Endothelial cell of umbilical vein (primary cell): ENCODE results near the gene EEF1AKMT3. TPM values are rescaled to one million over a fixed set of nuclear protein-coding genes. Genes with fewer than 3 reads are reported as not detected.
A peak's percentile ranks its signal among the peaks of the same experiment; 100 is the strongest.

Experiments used
- BruUV-seq: library from RNA; stranded (reverse); fragments of 400-500 nt; replicated peaks from 2 replicates; lab custom pipeline; 2021; lab: Mats Ljungman, UMichigan
- CTCF ChIA-PET: fragments of 300-600, 350-600 bp; sonication (Branson Sonifier 250); formaldehyde crosslinking; loops from one replicate; lab custom pipeline; 2021; ENCODE audit warnings: antibody characterized with exemption, inconsistent platforms; lab: Charles Lee
- POLR2A ChIA-PET: fragments of 300-600, 350-600 bp; sonication (Branson Sonifier 250); formaldehyde crosslinking; loops from one replicate; lab custom pipeline; 2021; ENCODE audit warnings: antibody characterized with exemption, inconsistent platforms; lab: Charles Lee
- DNase-seq: peaks from one replicate; pipeline ENCODE4 v3.0.0-alpha.2; 2011; ENCODE audit warnings: low read depth, low spot score
- FAIRE-seq: peaks from 2 replicates; lab custom pipeline; 2011; peaks lifted over from hg19 to GRCh38; lab: Jason Lieb, UNC
- H2AFZ ChIP-seq: 2 replicates; pipeline ENCODE4 v1.6.0; 2012; ENCODE audit warnings: low read depth, low read length, control low read depth, inconsistent platforms
- H3K27ac ChIP-seq: 2 replicates; pipeline ENCODE4 v1.5.1; 2011; ENCODE audit warnings: low read depth, mild to moderate bottlenecking, control low read depth, low read length, moderate library complexity; ENCODE audit not compliant: insufficient read depth
- H3K27me3 ChIP-seq, 2 experiments: 2 replicates each; pipeline versions ENCODE4 v1.6.0 to v1.6.1; 2011; ENCODE audit warnings: low read length in 2 of 2, mixed read lengths in 1 of 2; ENCODE audit not compliant: control insufficient read depth in 2 of 2, insufficient read depth in 2 of 2
- H3K36me3 ChIP-seq, 2 experiments: 2 replicates in 1 of 2; 3 replicates in 1 of 2; pipeline ENCODE4 v1.5.1; 2011; ENCODE audit warnings: low read length in 2 of 2, mild to moderate bottlenecking in 1 of 2, moderate library complexity in 1 of 2; ENCODE audit not compliant: control insufficient read depth in 2 of 2, insufficient read depth in 2 of 2; ENCODE audit errors: extremely low read depth in 1 of 2
- H3K4me1 ChIP-seq: 3 replicates; pipeline ENCODE4 v1.5.1; 2011; ENCODE audit warnings: mild to moderate bottlenecking, low read length; ENCODE audit not compliant: control insufficient read depth, insufficient read depth; ENCODE audit errors: extremely low read depth
- H3K4me2 ChIP-seq: 2 replicates; pipeline ENCODE4 v1.6.1; 2011; ENCODE audit warnings: low read length, control low read depth, mixed read lengths; ENCODE audit not compliant: insufficient read depth
- H3K4me3 ChIP-seq, 3 experiments: fragments of 200-600 bp in 1 of 3; sonication (generic), shearing (Covaris generic) in 1 of 3; replicated peaks in 1 of 3; 2 replicates each; pipeline ENCODE4 v1.5.1; 2011 to 2016; ENCODE audit warnings: control low read depth in 3 of 3, low read length in 3 of 3, mild to moderate bottlenecking in 2 of 3, inconsistent platforms in 1 of 3, low read depth in 1 of 3, moderate library complexity in 1 of 3; ENCODE audit not compliant: insufficient read depth in 1 of 3
- H3K79me2 ChIP-seq: 2 replicates; pipeline ENCODE4 v1.6.0; 2012; ENCODE audit warnings: low read length, inconsistent platforms; ENCODE audit not compliant: control insufficient read depth, insufficient read depth
- H3K9ac ChIP-seq: replicated peaks from 2 replicates; pipeline ENCODE3; 2011; ENCODE audit warnings: low read length, control low read depth; ENCODE audit not compliant: insufficient read depth; ENCODE audit errors: extremely low read depth
- H3K9me1 ChIP-seq: replicated peaks from 3 replicates; pipeline ENCODE4 v1.6.0; 2011; ENCODE audit warnings: mild to moderate bottlenecking, low read length; ENCODE audit not compliant: control insufficient read depth, insufficient read depth; ENCODE audit errors: extremely low read depth
- H3K9me3 ChIP-seq: replicated peaks from 2 replicates; pipeline ENCODE4 v1.5.1; 2012; ENCODE audit warnings: low read length, inconsistent platforms; ENCODE audit not compliant: control insufficient read depth, insufficient read depth
- H4K20me1 ChIP-seq: replicated peaks from 2 replicates; pipeline ENCODE3; 2011; ENCODE audit warnings: mild to moderate bottlenecking, low read length; ENCODE audit not compliant: control insufficient read depth, insufficient read depth; ENCODE audit errors: extremely low read depth
- EZH2 ChIP-seq: IDR thresholded peaks from 2 replicates; pipeline ENCODE4 v1.6.1; 2012; ENCODE audit warnings: borderline replicate concordance, low read depth, mild to moderate bottlenecking, moderate library complexity, low read length, inconsistent platforms; ENCODE audit not compliant: severe bottlenecking
- FOS ChIP-seq: IDR thresholded peaks from 2 replicates; pipeline ENCODE4 v1.6.1; 2011; ENCODE audit warnings: mild to moderate bottlenecking, low read length, moderate library complexity, borderline replicate concordance; ENCODE audit not compliant: insufficient read depth
- GATA2 ChIP-seq: IDR thresholded peaks from 2 replicates; pipeline ENCODE4 v1.7.0; 2011; ENCODE audit warnings: low read depth, mild to moderate bottlenecking, moderate library complexity, mixed read lengths, low read length; ENCODE audit not compliant: insufficient read length, insufficient read depth
- POLR2A ChIP-seq: IDR thresholded peaks from 2 replicates; pipeline ENCODE4 v1.6.1; 2012; ENCODE audit warnings: low read depth, mild to moderate bottlenecking, control low read depth, low read length
- POLR2AphosphoS5 ChIP-seq: IDR thresholded peaks from 2 replicates; pipeline ENCODE4 v1.6.1; 2012; ENCODE audit warnings: low read depth, mild to moderate bottlenecking, control low read depth, low read length, moderate library complexity; ENCODE audit not compliant: insufficient read depth
- dilution Hi-C: fragments of 300-500 bp; cut with MboI; formaldehyde crosslinking; loops from one replicate; pipeline ENCODE4 v1.15.0; 2019; ENCODE audit warnings: low sequenced_read_pairs; ENCODE audit not compliant: extremely low pct_ligation_motif_present
- intact Hi-C: fragments of 100-400 bp; cut with micrococcal nuclease; formaldehyde crosslinking; loops from one replicate; pipeline ENCODE4 v1.10.0; 2022
- polyA plus RNA-seq, 4 experiments: library from polyadenylated mRNA; depleted of rRNA in 3 of 4; stranded (reverse) in 3 of 4; unstranded in 1 of 4; fragments of >200 nt; gene quantifications; 2 replicates each; pipeline versions ENCODE4 v1.2.1 to v1.2.3, GENCODE V29; 2011 to 2012; ENCODE audit warnings: missing spikeins in 1 of 4
- total RNA-seq: library from RNA; stranded (reverse); gene quantifications from 2 replicates; pipeline ENCODE4 v1.2.3, GENCODE V29; 2021
- TF ChIP-seq, protein P1 (sequence below), 2 donors: IDR thresholded peaks; 1 replicate in 1 of 2; 2 replicates in 1 of 2; pipeline ENCODE4 v1.5.1; 2011; ENCODE audit warnings: low read length in 2 of 2, mild to moderate bottlenecking in 2 of 2, moderate library complexity in 2 of 2, control low read depth in 1 of 2, inconsistent platforms in 1 of 2, low read depth in 1 of 2; ENCODE audit not compliant: insufficient read depth in 1 of 2; ENCODE audit errors: extremely low read depth in 1 of 2

EEF1AKMT3 gene
- total and polyA plus RNA-seq, 2 donors (not counting 3 experiments of a cell fraction or from before 2014, with no cell fraction given) = 7.9 to 8.8 TPM

GRCh38 chr12:57803319-57803893, 31.0 kb downstream of the EEF1AKMT3 start:
- TF ChIP-seq POLR2A = no peak
- TF ChIP-seq, protein P1, sequence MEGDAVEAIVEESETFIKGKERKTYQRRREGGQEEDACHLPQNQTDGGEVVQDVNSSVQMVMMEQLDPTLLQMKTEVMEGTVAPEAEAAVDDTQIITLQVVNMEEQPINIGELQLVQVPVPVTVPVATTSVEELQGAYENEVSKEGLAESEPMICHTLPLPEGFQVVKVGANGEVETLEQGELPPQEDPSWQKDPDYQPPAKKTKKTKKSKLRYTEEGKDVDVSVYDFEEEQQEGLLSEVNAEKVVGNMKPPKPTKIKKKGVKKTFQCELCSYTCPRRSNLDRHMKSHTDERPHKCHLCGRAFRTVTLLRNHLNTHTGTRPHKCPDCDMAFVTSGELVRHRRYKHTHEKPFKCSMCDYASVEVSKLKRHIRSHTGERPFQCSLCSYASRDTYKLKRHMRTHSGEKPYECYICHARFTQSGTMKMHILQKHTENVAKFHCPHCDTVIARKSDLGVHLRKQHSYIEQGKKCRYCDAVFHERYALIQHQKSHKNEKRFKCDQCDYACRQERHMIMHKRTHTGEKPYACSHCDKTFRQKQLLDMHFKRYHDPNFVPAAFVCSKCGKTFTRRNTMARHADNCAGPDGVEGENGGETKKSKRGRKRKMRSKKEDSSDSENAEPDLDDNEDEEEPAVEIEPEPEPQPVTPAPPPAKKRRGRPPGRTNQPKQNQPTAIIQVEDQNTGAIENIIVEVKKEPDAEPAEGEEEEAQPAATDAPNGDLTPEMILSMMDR (IDR thresholded peaks at IDR 0.05; ENCODE audit: extremely low read depth in 1 of 2, insufficient read depth in 1 of 2, low read depth in 1 of 2, low read length in 2 of 2) = peak; percentile 81 to 83
- H3K4me2 ChIP-seq = no peak overlapping the region

DNA sequence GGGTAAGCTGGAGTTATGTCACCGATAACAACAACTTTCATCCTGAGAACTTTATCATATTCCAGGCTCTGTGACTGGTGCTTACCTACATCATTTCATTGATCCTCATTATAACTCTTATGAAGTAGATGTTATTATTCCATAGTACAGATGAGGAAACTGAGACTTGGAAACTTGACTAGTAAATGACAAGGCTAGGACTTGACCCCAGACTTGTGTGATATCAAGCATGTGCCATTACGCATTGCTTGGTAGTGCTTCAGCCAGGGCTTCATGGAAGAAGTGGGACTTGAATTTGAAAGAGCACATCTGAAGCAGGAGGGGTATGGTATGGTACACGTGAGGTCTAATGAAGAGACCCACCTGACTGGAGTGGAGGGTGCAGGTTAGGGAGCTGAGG, 34.3 kb downstream of the EEF1AKMT3 start:
- Histone ChIP-seq H3K27me3 (no peaks in the 10 kb centered on the region), H3K27ac (no peak overlapping the region), H3K4me3 (no peak overlapping the region), H4K20me1 (no peaks in the 10 kb centered on the region), H3K36me3 (peaks cover 0 to 13% of the 10 kb centered on the region in 2 experiments), H3K9ac (no peak overlapping the region), H3K4me1 (no peaks in the 10 kb centered on the region), H2AFZ (no peak overlapping the region), H3K79me2 (no peaks in the 10 kb centered on the region), H3K4me2 (no peak overlapping the region), H3K9me3 (no peaks in the 10 kb centered on the region), H3K9me1 (no peaks in the 10 kb centered on the region)
- dilution Hi-C loops (no loop called here), intact Hi-C loops (no loop called here)
- no TSS peak for BruUV-seq
- POLR2A ChIA-PET = no interaction called here
- DNase-seq (no peak), FAIRE-seq (no peak)
- no peak for TF ChIP-seq EZH2
- TF ChIP-seq GATA2 = no peak
- no peak for TF ChIP-seq POLR2AphosphoS5
- TF ChIP-seq FOS = no peak
- CTCF ChIA-PET = interaction anchor here (0.5 to 1.2 kb wide), 3 partner anchors 9 to 172 kb away, joined by 3 read pairs; no protein-coding TSS in a partner anchor

More at GRCh38 chr12:57803319-57803893, 31.0 kb downstream of the EEF1AKMT3 start:
- intact Hi-C loops (loop anchor here (1.0 kb wide), 2 partner anchors 28 to 102 kb away; no protein-coding TSS in a partner anchor), dilution Hi-C loops (no loop called here)
- BruUV-seq = no TSS peak
- CTCF ChIA-PET = interaction anchor here (0.9 to 5.0 kb wide), 22 partner anchors 8 to 220 kb away, joined by 3 to 47 read pairs (median 5); partner anchors contain the start of genes AVIL, CTDSP2 and TSFM
- H3K4me3 ChIP-seq = no peak overlapping the region
- POLR2A ChIA-PET = interaction anchor here (1.0 to 1.5 kb wide), 2 partner anchors 93 to 138 kb away, joined by 3 to 4 read pairs; partner anchors contain the start of gene ATP23
- no peaks in the 10 kb centered on the region for H3K27me3 ChIP-seq
- no peaks in the 10 kb centered on the region for H3K9me3 ChIP-seq
- no peak overlapping the region for H3K27ac ChIP-seq
- H2AFZ ChIP-seq = no peak overlapping the region
- H3K79me2 ChIP-seq = no peaks in the 10 kb centered on the region
- peak; percentile 60 for DNase-seq
- no peak overlapping the region for H3K9ac ChIP-seq
- no peak for FAIRE-seq
- no peaks in the 10 kb centered on the region for H4K20me1 ChIP-seq
- H3K4me1 ChIP-seq = no peaks in the 10 kb centered on the region
- peaks cover 3 to 16% of the 10 kb centered on the region in 2 experiments for H3K36me3 ChIP-seq
- H3K9me1 ChIP-seq = no peaks in the 10 kb centered on the region
